Gastroesophageal sphincter (tissue), 4 donors: ENCODE measurements around the gene MPPED1. TPM values are rescaled to one million over a fixed set of nuclear protein-coding genes. Genes with fewer than 3 reads are reported as not detected.

Experiments
- ATAC-seq: fragments of 150-250 bp; one replicate; pipeline ENCODE4 v1.9.1; 2016; ENCODE audit warnings: mild to moderate bottlenecking, moderate library complexity
- H3K27ac ChIP-seq, 4 donors: fragments of 200-600 bp; sonication (generic) in 3 of 4; 1 replicate in 3 of 4; 2 replicates in 1 of 4; pipeline ENCODE4 v1.5.1; 2016 to 2019
- H3K27me3 ChIP-seq: fragments of 200-600 bp; sonication (generic); one replicate; pipeline ENCODE4 v1.5.1; 2019
- H3K36me3 ChIP-seq, 2 donors: fragments of 200-600 bp; sonication (generic); one replicate each; pipeline ENCODE4 v1.5.1; 2019; ENCODE audit warnings: control low read depth in 1 of 2
- H3K4me1 ChIP-seq, 3 donors: fragments of 200-600 bp; sonication (generic); 1 replicate in 2 of 3; 2 replicates in 1 of 3; pipeline ENCODE4 v1.5.1; 2016 to 2019; ENCODE audit warnings: control low read depth in 2 of 3
- H3K4me3 ChIP-seq, 2 donors: fragments of 200-600 bp; sonication (generic); one replicate each; pipeline ENCODE4 v1.5.1; 2019; ENCODE audit warnings: mild to moderate bottlenecking in 1 of 2, moderate library complexity in 1 of 2
- H3K9me3 ChIP-seq, 3 donors: fragments of 200-600 bp; sonication (generic); one replicate each; pipeline ENCODE4 v1.5.1; 2017 to 2019; ENCODE audit warnings: control low read depth in 2 of 3
- CTCF ChIP-seq, 4 experiments: fragments of 200-600 bp in 2 of 4; fragments of 450-650 bp in 2 of 4; sonication (generic) in 1 of 4; IDR thresholded peaks; one replicate each; pipeline ENCODE4 v1.5.1; 2017 to 2019; ENCODE audit warnings: antibody characterized with exemption in 4 of 4, mild to moderate bottlenecking in 2 of 4, moderate library complexity in 2 of 4
- EP300 ChIP-seq: sonication (generic); formaldehyde crosslinking; IDR thresholded peaks from one replicate; pipeline ENCODE4 v1.6.1; 2017; ENCODE audit warnings: antibody characterized with exemption, mild to moderate bottlenecking
- POLR2A ChIP-seq, 2 donors: fragments of 450-650 bp; IDR thresholded peaks; one replicate each; pipeline ENCODE4 v1.6.1; 2017; ENCODE audit warnings: antibody characterized with exemption in 2 of 2, mild to moderate bottlenecking in 2 of 2, moderate library complexity in 1 of 2
- POLR2AphosphoS5 ChIP-seq: sonication (generic); formaldehyde crosslinking; IDR thresholded peaks from one replicate; pipeline ENCODE4 v1.6.1; 2017; ENCODE audit warnings: antibody characterized with exemption
- WGBS, 2 donors: methylation state at CpG; one replicate each; pipeline ENCODE4 v1.1.5; 2018; ENCODE audit warnings: low coverage in 1 of 2; 5-methylcytosine and 5-hydroxymethylcytosine counted together
- total RNA-seq, 4 donors: library from RNA; depleted of rRNA; stranded (reverse); fragments of >200 nt; gene quantifications; one replicate each; pipeline ENCODE4 v1.1.0, GENCODE V29; 2016

The MPPED1 gene
- total RNA-seq, 4 donors from 2014 or later, result 0.13 TPM; not detected in 3

GRCh38 chr22:43473031-43473430, 61.2 kb downstream of the MPPED1 start:
- no peak for ATAC-seq
- H3K36me3 ChIP-seq, result no peaks in the 10 kb centered on the region
- H3K27ac ChIP-seq, result no peak overlapping the region
- no peaks in the 10 kb centered on the region for H3K4me1 ChIP-seq
- H3K27me3 ChIP-seq, result peaks cover 69% of the 10 kb centered on the region
- 0 to 100% methylated on average over 1 to 2 of the region's 8 CpGs for WGBS, 2 donors
- no peaks in the 10 kb centered on the region for H3K9me3 ChIP-seq
- no peak for TF ChIP-seq POLR2A (IDR thresholded peaks at IDR 0.05)
- TF ChIP-seq CTCF (IDR thresholded peaks at IDR 0.05), result no peak
- TF ChIP-seq EP300, result no peak
- no peak for TF ChIP-seq POLR2AphosphoS5
- no peak overlapping the region for H3K4me3 ChIP-seq

GRCh38 chr22:43473441-43473840, 61.6 kb downstream of the MPPED1 start:
- no peak overlapping the region for H3K27ac ChIP-seq
- H3K4me3 ChIP-seq, result no peak overlapping the region
- no peaks in the 10 kb centered on the region for H3K9me3 ChIP-seq
- H3K4me1 ChIP-seq, result no peaks in the 10 kb centered on the region
- H3K36me3 ChIP-seq, result no peaks in the 10 kb centered on the region
- TF ChIP-seq POLR2AphosphoS5, result no peak
- TF ChIP-seq POLR2A (IDR thresholded peaks at IDR 0.05), result no peak
- no peak for TF ChIP-seq EP300
- TF ChIP-seq CTCF (IDR thresholded peaks at IDR 0.05), result no peak
- H3K27me3 ChIP-seq, result peaks cover 65% of the 10 kb centered on the region
- no peak for ATAC-seq
- WGBS, 2 donors, result no CpG with 5 or more reads among the region's 9 CpGs

GRCh38 chr22:43474161-43475101, 62.6 kb downstream of the MPPED1 start:
- 63 to 100% methylated on average over 1 to 6 of the region's 28 CpGs for WGBS, 2 donors
- Histone ChIP-seq H3K36me3 (no peaks in the 10 kb centered on the region), H3K4me3 (no peak overlapping the region), H3K4me1 (no peaks in the 10 kb centered on the region), H3K27me3 (peaks cover 56% of the 10 kb centered on the region), H3K9me3 (no peaks in the 10 kb centered on the region), H3K27ac (no peak overlapping the region)
- TF ChIP-seq EP300, result no peak
- no peak for TF ChIP-seq CTCF (IDR thresholded peaks at IDR 0.05)
- TF ChIP-seq POLR2A (IDR thresholded peaks at IDR 0.05), result no peak
- TF ChIP-seq POLR2AphosphoS5, result no peak
- no peak for ATAC-seq

- WGBS, 2 donors, result 86 to 92% methylated on average over 2 to 3 of the region's 3 CpGs
- Histone ChIP-seq H3K9me3 (no peaks in the 10 kb centered on the region), H3K36me3 (no peaks in the 10 kb centered on the region), H3K4me3 (no peak overlapping the region), H3K27ac (no peak overlapping the region), H3K4me1 (no peaks in the 10 kb centered on the region), H3K27me3 (peaks cover 44% of the 10 kb centered on the region)
- no peak for ATAC-seq
- no peak for TF ChIP-seq POLR2AphosphoS5
- TF ChIP-seq EP300, result no peak
- TF ChIP-seq POLR2A (IDR thresholded peaks at IDR 0.05), result no peak
- no peak for TF ChIP-seq CTCF (IDR thresholded peaks at IDR 0.05)
Measured at GRCh38 chr22:43475549-43476076, 63.8 kb downstream of the MPPED1 start.

GRCh38 chr22:43476341-43476740, 64.5 kb downstream of the MPPED1 start:
- Histone ChIP-seq H3K27ac (no peak overlapping the region), H3K36me3 (no peaks in the 10 kb centered on the region), H3K27me3 (peaks cover 37% of the 10 kb centered on the region), H3K9me3 (no peaks in the 10 kb centered on the region), H3K4me3 (no peak overlapping the region), H3K4me1 (no peaks in the 10 kb centered on the region)
- 57% methylated on average over 3 of the region's 5 CpGs; no CpG with 5 or more reads in 1 of the 2 donors for WGBS, 2 donors
- TF ChIP-seq CTCF (IDR thresholded peaks at IDR 0.05) (no peak), POLR2AphosphoS5 (no peak), EP300 (no peak), POLR2A (IDR thresholded peaks at IDR 0.05) (no peak)
- no peak for ATAC-seq
